NT2/D1 (cell line): Measurements from ENCODE around the gene CEP295NL.

Experiments used
- DNase-seq: peaks from one replicate; pipeline ENCODE4 v3.0.0-alpha.2; 2011; ENCODE audit warnings: low read depth, low spot score
- H3K27me3 ChIP-seq: 2 replicates; pipeline ENCODE4 v1.6.0; 2011; ENCODE audit warnings: mild to moderate bottlenecking; ENCODE audit not compliant: insufficient read length, insufficient read depth
- H3K36me3 ChIP-seq: 2 replicates; pipeline ENCODE4 v1.6.1; 2011; ENCODE audit warnings: mild to moderate bottlenecking, low read length, mixed read lengths; ENCODE audit not compliant: insufficient read depth, insufficient read length
- H3K4me1 ChIP-seq: 2 replicates; pipeline ENCODE4 v1.5.1; 2011; ENCODE audit not compliant: insufficient read depth, insufficient read length
- H3K4me3 ChIP-seq: 2 replicates; pipeline ENCODE4 v1.5.1; 2011; ENCODE audit warnings: low read depth; ENCODE audit not compliant: insufficient read length
- H3K9ac ChIP-seq: 2 replicates; pipeline ENCODE4 v1.6.0; 2011; ENCODE audit warnings: low read depth; ENCODE audit not compliant: insufficient read length
- H3K9me3 ChIP-seq: 2 replicates; pipeline ENCODE4 v1.5.1; 2011; ENCODE audit warnings: mild to moderate bottlenecking, low read length; ENCODE audit not compliant: insufficient read depth
- SUZ12 ChIP-seq: IDR thresholded peaks from 2 replicates; pipeline ENCODE4 v1.6.1; 2011; ENCODE audit not compliant: insufficient read length, insufficient read depth; ENCODE audit errors: extremely low read depth
- YY1 ChIP-seq: IDR thresholded peaks from 2 replicates; pipeline ENCODE4 v1.6.1; 2011; ENCODE audit not compliant: insufficient read length, insufficient read depth
- ZNF274 ChIP-seq: IDR thresholded peaks from 2 replicates; pipeline ENCODE4 v1.6.1; 2011; ENCODE audit warnings: mild to moderate bottlenecking, low read depth, low read length

The CEP295NL gene

DNA sequence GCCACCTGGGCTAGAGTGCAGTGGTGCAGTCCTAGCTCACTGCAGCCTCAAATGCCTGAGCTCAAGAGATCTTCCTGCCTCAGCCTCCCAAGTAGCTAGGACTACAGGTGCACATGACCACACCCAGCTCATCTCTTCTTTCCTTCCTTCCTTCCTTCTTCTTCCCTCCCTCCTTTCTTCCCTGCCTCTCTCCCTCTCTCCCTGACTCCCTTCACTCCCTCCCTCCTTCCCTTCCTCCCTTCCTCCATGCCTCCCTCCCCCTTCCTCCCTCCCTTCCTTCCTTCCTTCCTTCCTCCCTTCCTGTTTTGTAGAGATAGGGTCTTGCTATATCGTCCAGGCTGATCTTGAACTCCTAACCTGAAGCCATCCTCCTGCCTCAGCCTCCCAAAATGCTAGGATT is 38.9 kb downstream of the CEP295NL start:
- H3K36me3 ChIP-seq, result peaks cover 26% of the 10 kb centered on the region
- no peaks in the 10 kb centered on the region for H3K4me1 ChIP-seq
- TF ChIP-seq SUZ12, result no peak
- TF ChIP-seq YY1, result no peak
- no peak for TF ChIP-seq ZNF274

DNA sequence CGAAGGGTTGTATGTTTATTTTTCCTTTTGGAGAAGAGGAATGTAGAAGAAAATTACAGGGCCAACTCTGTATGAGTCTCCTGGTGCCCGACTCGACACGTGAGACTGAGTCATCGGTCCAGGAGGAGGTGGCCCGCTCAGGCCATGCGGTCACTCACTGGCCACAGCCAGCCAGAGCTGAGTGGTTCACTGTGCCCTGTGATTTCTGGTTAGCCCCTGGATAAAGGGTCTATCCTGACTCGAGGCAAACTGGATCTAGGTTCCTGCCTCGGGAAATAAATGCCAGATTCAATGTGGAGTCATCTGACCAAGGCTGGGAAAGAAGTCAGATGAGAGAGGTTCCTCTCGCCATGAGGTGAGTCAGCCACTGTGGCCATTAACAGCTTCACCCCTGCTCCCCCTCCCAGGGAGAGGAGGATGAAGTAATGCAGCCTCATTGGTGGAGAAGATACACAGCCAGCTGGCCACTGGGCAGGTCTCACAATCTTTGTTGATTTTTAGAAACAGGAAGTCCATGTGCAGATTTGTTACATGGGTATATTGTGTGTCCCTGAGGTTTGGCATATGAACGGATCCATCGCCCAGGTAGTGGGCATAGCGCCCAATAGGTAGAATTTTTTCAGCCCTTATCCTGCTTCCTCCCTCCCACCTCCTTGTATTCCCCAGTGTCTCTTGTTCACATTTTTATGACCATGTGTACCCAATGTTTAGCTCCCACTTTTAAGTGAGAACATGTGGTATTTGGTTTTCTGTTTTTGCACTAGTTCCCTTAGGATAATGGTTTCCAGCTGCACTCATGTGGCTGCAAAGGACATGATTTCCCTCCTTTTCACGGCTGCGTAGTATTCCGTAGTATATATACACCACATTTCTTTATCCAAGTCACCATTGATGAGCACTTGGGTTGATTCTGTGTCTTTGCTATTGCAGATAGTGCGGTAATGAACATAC is 40.7 kb downstream of the CEP295NL start:
- H3K4me1 ChIP-seq, result no peaks in the 10 kb centered on the region
- no peaks in the 10 kb centered on the region for H3K27me3 ChIP-seq
- H3K36me3 ChIP-seq, result peaks cover 17% of the 10 kb centered on the region
- no peaks in the 10 kb centered on the region for H3K9me3 ChIP-seq
- no peak overlapping the region for H3K9ac ChIP-seq
- no peak overlapping the region for H3K4me3 ChIP-seq
- no peak for DNase-seq
- no peak for TF ChIP-seq SUZ12
- TF ChIP-seq ZNF274, result no peak
- no peak for TF ChIP-seq YY1

More for the DNA sequence above, 38.9 kb downstream of the CEP295NL start:
- Histone ChIP-seq H3K9me3 (no peaks in the 10 kb centered on the region), H3K27me3 (no peaks in the 10 kb centered on the region), H3K4me3 (no peak overlapping the region), H3K9ac (no peak overlapping the region)
- no peak for DNase-seq

DNA sequence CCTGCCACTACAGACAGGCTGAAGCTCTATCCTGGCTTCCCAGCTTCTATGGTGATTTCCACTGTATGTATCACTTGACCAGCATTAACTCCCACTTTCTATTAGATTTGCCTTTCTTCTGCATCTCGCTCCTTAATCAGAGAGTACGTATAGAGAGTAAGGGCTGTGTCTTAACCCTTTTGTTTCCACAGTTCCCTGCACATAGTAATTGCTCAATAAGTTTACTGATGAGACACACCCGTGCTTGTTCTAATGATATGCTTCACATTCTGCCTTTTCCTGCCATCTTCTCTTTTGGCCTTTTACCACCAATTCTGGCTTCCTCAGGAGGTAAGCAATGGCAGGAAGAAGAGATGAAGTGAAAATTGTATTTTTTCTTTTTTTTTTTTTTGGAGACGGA is 41.8 kb downstream of the CEP295NL start:
- Histone ChIP-seq H3K4me1 (no peaks in the 10 kb centered on the region), H3K9ac (no peak overlapping the region), H3K4me3 (no peak overlapping the region), H3K36me3 (peaks cover 23% of the 10 kb centered on the region), H3K9me3 (no peaks in the 10 kb centered on the region), H3K27me3 (no peaks in the 10 kb centered on the region)
- DNase-seq, result no peak
- TF ChIP-seq ZNF274, result no peak
- TF ChIP-seq YY1, result no peak
- TF ChIP-seq SUZ12, result no peak

- peaks cover 43% of the 10 kb centered on the region for H3K36me3 ChIP-seq
- DNase-seq, result no peak
- no peak overlapping the region for H3K9ac ChIP-seq
- H3K4me3 ChIP-seq, result no peak overlapping the region
- no peaks in the 10 kb centered on the region for H3K27me3 ChIP-seq
- no peaks in the 10 kb centered on the region for H3K9me3 ChIP-seq
- peaks cover 3% of the 10 kb centered on the region for H3K4me1 ChIP-seq
- TF ChIP-seq SUZ12, result no peak
- TF ChIP-seq YY1, result no peak
- TF ChIP-seq ZNF274, result no peak
Observed at GRCh38 chr17:78859051-78859450, 44.0 kb downstream of the CEP295NL start.

DNA sequence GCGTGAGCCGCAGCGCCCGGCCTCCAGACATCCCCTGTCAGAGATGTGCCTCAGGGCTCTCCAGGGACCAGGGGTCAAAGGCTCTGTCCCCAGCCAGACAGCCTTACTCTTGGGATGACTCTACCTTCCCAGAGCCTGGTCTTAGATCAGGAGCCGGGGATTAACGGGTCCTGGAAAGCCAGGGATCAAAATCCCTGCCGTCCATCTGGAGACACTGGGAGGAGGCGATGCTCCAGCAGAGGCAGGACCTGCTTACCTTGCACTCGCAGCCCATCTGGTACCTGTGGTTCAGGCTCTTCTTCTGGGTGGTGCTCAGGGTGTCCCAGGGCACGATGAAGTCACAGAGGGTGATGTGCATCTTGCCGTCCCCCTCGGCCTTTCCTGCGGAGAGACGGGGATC is 45.7 kb downstream of the CEP295NL start:
- no peak for DNase-seq
- H3K27me3 ChIP-seq, result no peaks in the 10 kb centered on the region
- no peak overlapping the region for H3K9ac ChIP-seq
- H3K4me1 ChIP-seq, result peaks cover 5% of the 10 kb centered on the region
- H3K9me3 ChIP-seq, result no peaks in the 10 kb centered on the region
- H3K36me3 ChIP-seq, result peaks cover 49% of the 10 kb centered on the region
- TF ChIP-seq YY1 (no peak), SUZ12 (no peak), ZNF274 (no peak)
- no peak overlapping the region for H3K4me3 ChIP-seq

DNA sequence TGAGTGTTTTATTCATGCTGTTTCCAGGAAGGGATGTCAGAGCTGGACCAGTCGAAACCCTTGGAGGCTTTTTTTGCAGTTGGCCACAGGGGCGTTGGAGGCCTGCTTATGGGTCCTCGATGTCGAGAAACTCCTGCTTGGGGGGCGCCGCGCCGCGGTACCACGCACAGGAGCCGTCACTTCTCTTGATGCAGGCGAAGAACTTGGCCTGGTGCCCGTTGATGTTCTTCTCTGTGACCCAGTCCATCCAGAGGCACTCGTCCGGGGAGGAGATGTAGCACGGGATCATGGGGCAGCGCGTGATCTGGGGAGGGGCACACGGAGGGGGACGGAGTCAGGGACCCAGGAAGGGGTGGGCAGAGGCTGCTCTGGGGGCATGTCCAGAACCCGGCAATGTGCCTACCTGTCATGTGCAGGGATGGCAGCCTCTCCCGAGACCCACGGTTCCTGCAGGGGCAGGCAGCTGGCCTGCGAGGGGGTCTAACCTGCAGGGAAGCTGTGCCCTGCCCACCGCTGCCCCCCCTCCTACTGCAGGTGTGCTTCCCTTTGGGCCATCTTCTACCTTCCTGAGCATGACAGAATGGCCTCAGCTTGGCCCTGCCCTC is 47.3 kb downstream of the CEP295NL start:
- Histone ChIP-seq H3K4me1 (peaks cover 5% of the 10 kb centered on the region), H3K36me3 (peaks cover 52% of the 10 kb centered on the region), H3K9me3 (no peaks in the 10 kb centered on the region), H3K27me3 (no peaks in the 10 kb centered on the region), H3K4me3 (no peak overlapping the region), H3K9ac (no peak overlapping the region)
- DNase-seq, result no peak
- TF ChIP-seq SUZ12, result no peak
- TF ChIP-seq YY1, result no peak
- TF ChIP-seq ZNF274, result no peak

DNA sequence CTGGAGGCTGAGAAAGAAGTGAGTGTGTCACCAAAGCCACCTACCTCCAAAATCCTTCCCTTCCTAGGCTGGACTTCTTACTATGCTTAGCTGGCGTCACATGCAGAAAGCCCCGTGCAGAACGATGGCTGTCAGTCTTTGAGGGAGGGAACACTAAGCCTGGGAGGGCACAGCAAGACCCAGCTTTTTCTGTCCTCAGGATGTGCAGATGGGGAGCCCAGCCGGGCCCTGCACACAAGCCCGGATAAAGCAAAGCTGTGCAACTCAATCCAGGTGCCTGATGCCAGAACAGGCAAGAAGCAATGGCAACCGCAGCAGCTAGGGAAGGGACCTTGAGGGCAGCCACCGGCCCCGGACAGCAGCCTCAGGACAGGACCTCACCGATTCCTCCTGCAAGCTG is 48.5 kb downstream of the CEP295NL start:
- no peak overlapping the region for H3K9ac ChIP-seq
- DNase-seq, result no peak
- peaks cover 5% of the 10 kb centered on the region for H3K4me1 ChIP-seq
- H3K36me3 ChIP-seq, result peaks cover 48% of the 10 kb centered on the region
- no peak for TF ChIP-seq SUZ12
- TF ChIP-seq ZNF274, result no peak
- TF ChIP-seq YY1, result no peak
- no peak overlapping the region for H3K4me3 ChIP-seq
- H3K9me3 ChIP-seq, result no peaks in the 10 kb centered on the region
- H3K27me3 ChIP-seq, result no peaks in the 10 kb centered on the region
